Mucosa of stomach (tissue), 1 donor: ENCODE measurements around the gene FAM47E.
"Not testable (repeated sequence)": the region's sequence is repeated elsewhere in the genome, so short reads cannot be mapped to it uniquely, and the experiment has no call there.

ENCODE experiments used
- H3K27me3 ChIP-seq: one replicate; pipeline ENCODE4 v1.7.0; 2013; ENCODE audit warnings: mild to moderate bottlenecking, low read length; ENCODE audit not compliant: control insufficient read depth, insufficient read depth
- H3K36me3 ChIP-seq: one replicate; pipeline ENCODE4 v1.7.0; 2013; ENCODE audit warnings: low read length; ENCODE audit not compliant: control insufficient read depth, insufficient read depth
- H3K4me1 ChIP-seq: one replicate; pipeline ENCODE4 v1.7.0; 2013; ENCODE audit warnings: mild to moderate bottlenecking, low read length; ENCODE audit not compliant: control insufficient read depth, insufficient read depth
- H3K4me3 ChIP-seq: one replicate; pipeline ENCODE4 v1.7.0; 2013; ENCODE audit warnings: low read length
- H3K9ac ChIP-seq: one replicate; pipeline ENCODE4 v1.7.0; 2013; ENCODE audit warnings: mild to moderate bottlenecking, low read length, moderate library complexity
- H3K9me3 ChIP-seq: one replicate; pipeline ENCODE4 v1.7.0; 2013; ENCODE audit warnings: mild to moderate bottlenecking, low read length, moderate library complexity; ENCODE audit not compliant: control insufficient read depth
- donor health status: Pancreatic carcinoma.

FAM47E gene

DNA sequence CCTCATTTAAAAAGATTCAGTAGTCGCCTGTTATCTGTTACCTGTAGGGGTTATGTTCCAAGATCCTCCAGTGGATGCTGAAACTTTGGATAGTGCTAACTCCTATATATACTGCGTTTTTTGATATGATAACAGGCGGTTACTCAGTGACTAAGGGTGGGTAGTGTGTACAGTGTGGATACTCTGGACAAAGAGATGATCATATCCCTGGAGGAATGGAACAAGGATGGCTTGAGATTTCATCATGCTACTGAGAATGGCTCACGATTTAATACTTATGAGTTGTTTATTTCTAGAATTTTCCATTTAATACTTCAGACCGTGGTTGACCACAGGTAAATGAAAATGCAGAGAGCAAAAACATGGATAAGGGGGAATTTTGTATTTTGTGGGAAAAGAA, 21.5 kb downstream of the FAM47E start:
- Histone ChIP-seq H3K9ac (no peak overlapping the region), H3K27me3 (no peaks in the 10 kb centered on the region), H3K9me3 (no peaks in the 10 kb centered on the region), H3K36me3 (no peaks in the 10 kb centered on the region), H3K4me3 (no peak overlapping the region), H3K4me1 (peaks cover 18% of the 10 kb centered on the region)

DNA sequence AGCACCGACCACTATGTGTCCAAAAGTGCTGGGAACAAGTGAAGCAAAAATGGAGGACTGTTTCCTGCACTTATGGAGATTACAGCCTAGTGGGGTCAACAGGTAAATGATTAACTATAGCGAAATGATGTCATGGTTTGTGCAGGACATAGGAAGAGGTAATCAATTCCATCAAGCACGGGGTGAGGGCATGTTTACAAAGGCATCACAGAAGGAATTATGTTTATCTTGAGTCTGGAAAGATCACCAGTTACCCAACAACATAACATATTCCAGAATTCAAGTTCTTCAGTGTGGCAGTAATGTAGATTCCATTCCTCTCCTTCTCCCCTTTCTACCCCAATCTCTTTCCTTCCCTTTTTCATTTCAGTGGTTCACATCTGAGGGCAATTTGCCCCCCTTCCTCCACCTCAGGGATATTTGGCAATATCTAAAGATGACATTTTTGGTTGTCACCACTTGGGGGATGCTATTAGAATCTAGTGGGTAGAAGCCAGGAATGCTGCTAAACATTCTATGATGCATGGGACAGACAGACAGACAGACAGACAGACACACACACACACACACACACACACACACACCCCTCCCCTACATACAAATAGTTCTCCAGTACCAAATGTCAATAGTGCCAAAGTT, 24.1 kb downstream of the FAM47E start:
- H3K4me3 ChIP-seq: no peak overlapping the region
- no peaks in the 10 kb centered on the region for H3K36me3 ChIP-seq
- no peaks in the 10 kb centered on the region for H3K27me3 ChIP-seq
- no peaks in the 10 kb centered on the region for H3K9me3 ChIP-seq
- peaks cover 32% of the 10 kb centered on the region for H3K4me1 ChIP-seq
- H3K9ac ChIP-seq: no peak overlapping the region

DNA sequence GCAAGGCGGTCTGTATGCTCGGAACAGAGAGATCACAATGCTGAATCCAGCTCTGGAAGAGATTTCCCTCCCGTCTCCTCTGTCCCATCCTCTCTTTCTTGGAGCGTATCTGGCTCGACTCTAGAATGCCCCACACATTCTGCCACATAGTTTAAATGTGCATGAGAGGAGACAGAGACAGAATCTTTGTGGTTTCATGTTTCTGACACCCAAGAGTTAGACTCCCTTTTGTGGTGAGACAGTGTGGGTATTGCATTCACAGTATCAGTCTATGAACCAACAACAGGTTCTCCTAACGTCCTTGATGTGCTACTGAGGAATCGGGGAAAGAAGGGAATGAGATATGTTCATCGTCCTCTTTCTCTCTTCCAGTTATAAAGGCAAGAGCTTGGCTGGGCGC, 25.3 kb downstream of the FAM47E start:
- Histone ChIP-seq H3K4me3 (no peak overlapping the region), H3K27me3 (no peaks in the 10 kb centered on the region), H3K9me3 (no peaks in the 10 kb centered on the region), H3K36me3 (no peaks in the 10 kb centered on the region), H3K4me1 (peaks cover 42% of the 10 kb centered on the region), H3K9ac (no peak overlapping the region)

DNA sequence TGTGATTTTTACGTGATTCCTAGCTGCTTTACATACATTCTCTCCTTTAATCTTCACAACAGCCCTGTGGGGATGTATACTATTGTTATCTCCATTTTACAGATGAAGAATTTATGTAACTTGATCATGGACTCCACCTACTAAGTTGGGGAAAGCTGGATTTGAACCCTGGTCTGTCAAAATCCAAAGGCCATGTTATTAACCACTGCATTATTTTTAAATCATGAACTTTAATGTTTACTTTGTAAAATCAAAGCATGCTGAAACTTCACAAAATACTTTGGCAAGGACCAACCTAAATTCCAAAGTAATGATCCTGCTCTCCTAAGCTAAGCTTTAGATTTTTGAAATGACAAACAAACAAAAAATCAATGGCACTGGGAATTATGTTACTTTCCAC, 26.1 kb downstream of the FAM47E start:
- no peaks in the 10 kb centered on the region for H3K27me3 ChIP-seq
- no peaks in the 10 kb centered on the region for H3K36me3 ChIP-seq
- peaks cover 42% of the 10 kb centered on the region for H3K4me1 ChIP-seq
- no peaks in the 10 kb centered on the region for H3K9me3 ChIP-seq
- no peak overlapping the region for H3K9ac ChIP-seq
- H3K4me3 ChIP-seq: no peak overlapping the region

DNA sequence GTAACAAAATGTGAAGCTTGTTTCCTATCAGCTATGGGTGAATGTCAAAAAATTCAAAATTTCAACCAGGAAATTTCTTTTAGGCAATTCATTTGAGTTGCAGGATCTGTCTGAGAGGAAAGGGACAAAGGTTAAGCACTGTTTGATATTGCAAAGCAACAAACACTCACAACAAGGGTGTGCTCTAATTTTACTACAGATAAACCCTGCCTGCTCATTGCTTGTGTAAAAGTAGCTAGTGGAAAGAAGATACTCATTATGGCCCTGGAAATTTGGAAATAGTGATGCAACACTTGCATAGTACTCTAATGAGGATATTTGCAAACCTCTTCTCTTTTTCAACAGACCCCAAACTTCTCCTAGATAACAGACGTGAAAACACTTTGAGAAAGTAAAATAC, 27.1 kb downstream of the FAM47E start:
- Histone ChIP-seq H3K4me1 (peaks cover 42% of the 10 kb centered on the region), H3K9me3 (no peaks in the 10 kb centered on the region), H3K27me3 (no peaks in the 10 kb centered on the region), H3K4me3 (no peak overlapping the region), H3K9ac (no peak overlapping the region), H3K36me3 (no peaks in the 10 kb centered on the region)

DNA sequence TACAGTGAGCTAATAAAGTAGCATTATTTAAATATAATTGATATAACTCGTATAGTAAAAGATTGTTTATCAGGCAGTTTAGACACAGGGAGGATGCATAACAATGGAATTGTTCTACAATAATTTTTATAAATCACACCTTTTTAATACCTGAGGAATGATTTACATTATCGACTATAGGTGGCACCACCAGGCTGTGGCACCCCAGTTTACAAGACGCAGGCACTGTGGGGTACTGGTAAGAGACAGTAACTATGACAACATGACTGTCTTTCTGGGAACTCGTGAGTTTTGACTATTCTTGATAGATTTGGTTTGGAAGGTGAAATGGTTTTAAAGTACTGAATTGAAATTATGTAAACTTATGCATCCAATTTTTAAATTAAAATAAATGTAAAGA, 27.9 kb downstream of the FAM47E start:
- Histone ChIP-seq H3K27me3 (no peaks in the 10 kb centered on the region), H3K9me3 (no peaks in the 10 kb centered on the region), H3K4me1 (peaks cover 36% of the 10 kb centered on the region)

DNA sequence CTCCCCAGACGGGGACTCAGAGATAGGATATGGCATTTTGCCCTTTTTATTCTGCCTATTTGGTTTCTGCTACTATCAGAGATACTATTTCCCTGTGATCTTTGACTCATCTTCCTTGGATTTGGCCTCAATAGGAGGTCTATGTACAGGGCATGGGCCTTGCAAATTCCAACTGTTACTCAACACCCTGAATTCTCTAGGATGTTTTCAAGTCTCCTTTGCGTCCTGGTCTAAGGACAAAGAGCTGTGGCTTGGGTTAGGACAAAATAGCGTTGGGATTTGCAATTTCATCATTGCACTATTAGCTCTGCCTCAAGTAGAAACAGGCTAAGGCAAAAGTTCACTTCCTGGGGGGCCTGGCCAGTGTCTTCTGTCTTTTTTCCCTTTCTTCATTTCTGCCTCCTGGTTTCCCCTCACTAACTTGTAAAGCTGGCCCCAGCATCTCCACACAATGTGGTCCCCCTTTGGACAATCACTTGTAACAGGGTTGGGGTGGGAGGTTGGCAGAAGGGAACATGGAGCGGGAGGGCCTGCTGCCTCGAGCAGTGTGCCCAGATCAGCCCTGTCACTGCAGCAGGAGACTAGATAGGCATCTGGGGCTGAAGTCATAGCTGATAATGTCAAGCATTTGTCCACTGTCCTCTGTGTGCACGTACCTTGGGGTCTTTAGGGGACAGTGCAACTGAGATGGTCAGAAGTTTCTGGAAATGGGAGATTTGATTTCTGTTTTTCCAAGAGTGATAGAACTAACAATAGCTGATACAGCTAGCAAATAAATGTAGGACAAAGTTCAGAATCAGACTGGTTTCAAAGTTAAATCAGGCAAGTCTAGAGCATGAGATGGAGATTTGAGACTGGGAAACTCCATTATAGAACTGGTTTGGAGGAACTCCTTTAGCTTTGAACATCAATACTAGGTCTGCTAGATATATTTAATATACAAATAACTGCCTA, 29.2 kb downstream of the FAM47E start:
- no peaks in the 10 kb centered on the region for H3K9me3 ChIP-seq
- H3K4me1 ChIP-seq: peaks cover 29% of the 10 kb centered on the region
- no peaks in the 10 kb centered on the region for H3K36me3 ChIP-seq
- H3K9ac ChIP-seq: no peak overlapping the region
- H3K27me3 ChIP-seq: no peaks in the 10 kb centered on the region
- H3K4me3 ChIP-seq: no peak overlapping the region

More for the DNA sequence above, 27.9 kb downstream of the FAM47E start:
- no peak overlapping the region for H3K4me3 ChIP-seq
- H3K36me3 ChIP-seq: no peaks in the 10 kb centered on the region
- no peak overlapping the region for H3K9ac ChIP-seq

DNA sequence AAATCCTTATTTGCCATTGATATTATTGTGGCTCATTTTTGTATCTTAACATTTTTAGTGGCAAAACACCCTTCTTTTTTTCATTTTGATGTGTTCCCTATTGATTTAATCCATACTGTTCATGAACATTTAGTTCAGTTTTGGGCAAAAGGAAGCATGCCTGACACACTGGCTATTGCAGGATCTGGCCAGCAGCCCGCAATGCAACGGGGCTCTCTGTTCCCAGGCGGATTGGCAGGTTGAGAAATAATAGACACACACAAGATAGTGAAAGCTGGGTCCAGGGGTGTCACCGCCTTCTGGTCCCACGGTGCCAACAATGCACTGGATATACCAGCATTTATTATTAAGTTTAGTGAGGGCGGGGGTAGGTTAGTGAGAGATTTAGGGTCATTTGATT, 30.1 kb downstream of the FAM47E start:
- not testable (repeated sequence) for H3K9ac ChIP-seq, H3K4me3 ChIP-seq, H3K36me3 ChIP-seq

DNA sequence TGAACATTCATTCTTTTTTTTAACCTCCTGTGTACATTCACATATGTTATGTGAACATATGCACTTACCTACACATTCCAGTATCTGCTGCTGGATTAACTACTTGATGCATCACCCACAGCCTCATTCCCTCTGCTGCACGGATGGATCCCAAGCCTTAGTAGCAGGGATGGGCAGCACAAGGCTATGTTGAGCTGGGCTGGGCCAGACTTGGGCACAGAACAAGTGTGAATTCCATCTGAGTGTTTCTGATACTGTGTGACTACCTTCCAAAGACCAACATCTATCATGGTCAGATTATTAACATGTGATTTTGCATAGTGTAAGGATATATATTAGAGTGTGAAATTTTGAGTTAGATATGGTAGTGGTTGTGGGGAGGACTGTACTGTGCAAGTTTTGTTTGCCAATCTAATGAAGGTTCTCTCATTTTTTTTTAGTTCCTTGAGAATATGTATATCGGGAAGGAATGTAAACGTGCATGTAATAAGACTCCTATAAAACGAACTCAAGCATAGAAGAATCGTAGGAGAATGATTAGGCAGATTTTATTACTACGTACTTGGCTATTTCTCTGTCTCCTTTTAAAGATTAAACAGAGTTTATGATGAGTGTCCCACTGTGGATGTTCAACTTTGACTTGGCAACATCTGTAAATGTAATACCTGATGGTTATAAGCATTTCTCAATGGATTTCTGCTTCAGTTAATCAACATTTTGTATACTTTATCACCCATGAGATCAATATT, 31.6 kb downstream of the FAM47E start:
- H3K4me1 ChIP-seq: peaks cover 22% of the 10 kb centered on the region
- no peaks in the 10 kb centered on the region for H3K36me3 ChIP-seq
- H3K27me3 ChIP-seq: no peaks in the 10 kb centered on the region
- no peak overlapping the region for H3K4me3 ChIP-seq
- H3K9me3 ChIP-seq: no peaks in the 10 kb centered on the region
- no peak overlapping the region for H3K9ac ChIP-seq

More for the DNA sequence above, 30.1 kb downstream of the FAM47E start:
- H3K9me3 ChIP-seq, H3K27me3 ChIP-seq: not testable (repeated sequence)
- peaks cover 29% of the 10 kb centered on the region for H3K4me1 ChIP-seq

DNA sequence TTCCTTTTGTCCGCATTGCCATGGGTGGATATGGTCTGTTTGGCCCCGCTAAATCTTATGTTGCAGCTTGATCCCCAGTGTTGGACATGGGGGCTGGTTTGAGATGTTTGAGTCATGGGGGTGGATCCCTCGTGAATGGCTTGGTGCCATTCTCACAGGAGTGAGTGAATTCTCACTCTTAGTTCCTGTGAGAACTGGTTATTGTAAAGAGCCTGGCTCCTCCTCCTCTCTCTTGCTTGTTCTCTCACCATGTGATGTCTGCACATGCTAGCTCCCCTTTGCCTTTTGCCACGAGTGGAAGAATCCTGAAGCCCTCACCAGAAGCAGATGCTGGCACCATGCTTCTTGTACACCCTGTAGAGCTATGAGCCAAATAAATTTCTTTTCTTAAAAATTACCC, 32.4 kb downstream of the FAM47E start:
- Histone ChIP-seq H3K9ac (no peak overlapping the region), H3K36me3 (no peaks in the 10 kb centered on the region), H3K9me3 (no peaks in the 10 kb centered on the region), H3K4me3 (no peak overlapping the region), H3K4me1 (peaks cover 20% of the 10 kb centered on the region), H3K27me3 (no peaks in the 10 kb centered on the region)

DNA sequence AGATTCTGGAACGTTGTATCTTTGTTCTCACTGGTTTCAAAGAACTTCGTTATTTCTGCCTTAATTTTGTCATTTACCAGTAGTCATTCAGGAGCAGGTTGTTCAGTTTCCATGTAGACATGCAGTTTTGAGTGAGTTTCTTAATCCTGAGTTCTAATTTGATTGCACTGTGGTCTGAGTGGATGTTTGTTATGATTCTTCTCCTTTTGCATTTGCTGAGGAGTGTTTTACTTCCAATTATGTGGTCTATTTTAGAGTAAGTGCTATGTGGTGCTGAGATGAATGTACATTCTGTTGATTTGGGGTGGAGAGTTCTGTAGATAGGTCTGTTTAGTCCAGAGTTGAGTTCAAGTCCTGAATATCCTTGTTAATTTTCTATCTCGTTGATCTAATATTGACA, 36.3 kb downstream of the FAM47E start:
- H3K9me3 ChIP-seq, H3K4me1 ChIP-seq, H3K4me3 ChIP-seq, H3K9ac ChIP-seq, H3K27me3 ChIP-seq, H3K36me3 ChIP-seq: not testable (repeated sequence)

DNA sequence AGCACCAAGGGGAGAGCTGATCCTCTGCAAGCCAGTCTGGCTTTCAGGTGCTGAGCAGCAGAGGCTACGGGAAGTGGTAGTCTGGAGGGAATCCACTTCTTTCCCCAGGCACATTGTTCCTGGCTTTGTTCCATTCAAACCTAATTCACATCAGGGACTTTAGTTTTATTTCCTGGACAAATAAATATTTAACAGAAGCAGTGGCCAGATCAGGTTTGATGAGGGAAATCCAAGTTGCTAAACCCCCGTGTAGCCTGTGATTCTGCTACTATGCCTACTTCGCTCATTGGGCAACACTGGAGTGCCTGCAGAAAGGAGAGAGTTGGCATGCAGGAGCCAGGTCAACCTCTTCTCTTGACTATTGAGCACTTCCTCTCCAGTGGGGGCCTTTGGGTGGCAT, 41.2 kb downstream of the FAM47E start:
- Histone ChIP-seq H3K27me3 (no peaks in the 10 kb centered on the region), H3K9me3 (no peaks in the 10 kb centered on the region), H3K36me3 (no peaks in the 10 kb centered on the region), H3K9ac (no peak overlapping the region), H3K4me3 (no peak overlapping the region), H3K4me1 (peaks cover 5% of the 10 kb centered on the region)
